Measurements from ENCODE around the gene ADSL.

ADSL gene

DNA sequence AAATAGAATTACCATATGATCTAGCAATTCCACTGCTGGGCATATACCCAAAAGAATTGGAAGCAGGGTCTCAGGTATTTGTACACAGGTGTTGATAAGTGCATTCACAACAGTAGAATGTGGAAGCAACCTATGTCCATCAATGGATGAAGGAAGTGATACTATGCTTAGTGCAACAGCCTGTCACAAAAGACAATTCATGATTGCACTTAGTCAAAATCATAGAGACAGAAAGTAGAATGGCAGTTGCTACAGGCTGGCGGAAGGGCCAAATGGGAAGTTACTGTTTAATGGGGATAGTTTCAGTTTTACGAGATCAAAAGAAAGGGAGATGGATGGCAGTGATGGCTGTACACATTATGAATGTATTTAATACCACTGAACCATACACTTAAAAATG lies 66.1 kb downstream of the ADSL start:
- TF ChIP-seq, protein P1, sequence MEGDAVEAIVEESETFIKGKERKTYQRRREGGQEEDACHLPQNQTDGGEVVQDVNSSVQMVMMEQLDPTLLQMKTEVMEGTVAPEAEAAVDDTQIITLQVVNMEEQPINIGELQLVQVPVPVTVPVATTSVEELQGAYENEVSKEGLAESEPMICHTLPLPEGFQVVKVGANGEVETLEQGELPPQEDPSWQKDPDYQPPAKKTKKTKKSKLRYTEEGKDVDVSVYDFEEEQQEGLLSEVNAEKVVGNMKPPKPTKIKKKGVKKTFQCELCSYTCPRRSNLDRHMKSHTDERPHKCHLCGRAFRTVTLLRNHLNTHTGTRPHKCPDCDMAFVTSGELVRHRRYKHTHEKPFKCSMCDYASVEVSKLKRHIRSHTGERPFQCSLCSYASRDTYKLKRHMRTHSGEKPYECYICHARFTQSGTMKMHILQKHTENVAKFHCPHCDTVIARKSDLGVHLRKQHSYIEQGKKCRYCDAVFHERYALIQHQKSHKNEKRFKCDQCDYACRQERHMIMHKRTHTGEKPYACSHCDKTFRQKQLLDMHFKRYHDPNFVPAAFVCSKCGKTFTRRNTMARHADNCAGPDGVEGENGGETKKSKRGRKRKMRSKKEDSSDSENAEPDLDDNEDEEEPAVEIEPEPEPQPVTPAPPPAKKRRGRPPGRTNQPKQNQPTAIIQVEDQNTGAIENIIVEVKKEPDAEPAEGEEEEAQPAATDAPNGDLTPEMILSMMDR (IDR thresholded peaks at IDR 0.05; ENCODE audit: insufficient read depth, missing control alignments): no peak
- DNase-seq (ENCODE audit: insufficient read length, low spot score) (no peak), FAIRE-seq (no peak)

DNA sequence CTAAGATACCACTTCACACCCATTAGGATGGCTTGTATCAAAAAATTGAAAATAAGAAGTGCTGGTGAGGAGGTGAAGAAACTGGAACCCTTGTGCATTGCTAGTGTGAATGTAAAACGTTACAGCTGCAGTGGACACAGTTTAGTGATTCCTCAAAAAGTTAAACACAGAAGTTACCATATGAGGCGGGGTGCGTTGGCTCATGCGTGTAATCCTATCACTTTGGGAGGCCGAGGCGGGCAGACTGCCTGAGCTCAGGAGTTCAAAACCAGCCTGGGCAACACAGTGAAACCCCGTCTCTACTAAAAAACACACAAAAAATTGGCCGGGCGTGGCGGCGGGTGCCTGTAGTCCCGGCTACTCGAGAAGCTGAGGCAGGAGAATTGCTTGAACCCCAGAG lies 67.6 kb downstream of the ADSL start:
- FAIRE-seq (no peak), DNase-seq (ENCODE audit: insufficient read length, low spot score) (no peak)
- TF ChIP-seq, protein P1 (IDR thresholded peaks at IDR 0.05; ENCODE audit: insufficient read depth, missing control alignments): no peak

DNA sequence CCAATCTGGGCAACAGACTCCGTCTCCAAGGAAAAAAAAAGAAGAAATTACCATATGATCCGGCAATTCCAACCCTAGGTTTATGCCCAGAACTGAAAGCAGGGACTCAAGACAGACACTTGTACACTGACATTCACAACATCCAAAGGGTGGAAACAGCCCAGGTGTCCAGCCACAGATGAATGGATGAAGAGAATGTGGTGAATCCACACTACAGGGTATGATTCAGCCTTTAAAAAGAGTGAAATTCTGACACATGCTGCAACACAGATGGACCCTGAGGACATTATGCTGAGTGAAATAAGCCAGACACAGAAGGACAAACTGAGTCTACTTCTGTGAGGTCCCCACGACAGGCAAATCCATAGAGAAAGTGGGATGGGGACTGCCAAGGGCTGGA lies 68.0 kb downstream of the ADSL start:
- TF ChIP-seq, protein P1 (IDR thresholded peaks at IDR 0.05; ENCODE audit: insufficient read depth, missing control alignments): no peak
- DNase-seq (ENCODE audit: insufficient read length, low spot score) (no peak), FAIRE-seq (no peak)

DNA sequence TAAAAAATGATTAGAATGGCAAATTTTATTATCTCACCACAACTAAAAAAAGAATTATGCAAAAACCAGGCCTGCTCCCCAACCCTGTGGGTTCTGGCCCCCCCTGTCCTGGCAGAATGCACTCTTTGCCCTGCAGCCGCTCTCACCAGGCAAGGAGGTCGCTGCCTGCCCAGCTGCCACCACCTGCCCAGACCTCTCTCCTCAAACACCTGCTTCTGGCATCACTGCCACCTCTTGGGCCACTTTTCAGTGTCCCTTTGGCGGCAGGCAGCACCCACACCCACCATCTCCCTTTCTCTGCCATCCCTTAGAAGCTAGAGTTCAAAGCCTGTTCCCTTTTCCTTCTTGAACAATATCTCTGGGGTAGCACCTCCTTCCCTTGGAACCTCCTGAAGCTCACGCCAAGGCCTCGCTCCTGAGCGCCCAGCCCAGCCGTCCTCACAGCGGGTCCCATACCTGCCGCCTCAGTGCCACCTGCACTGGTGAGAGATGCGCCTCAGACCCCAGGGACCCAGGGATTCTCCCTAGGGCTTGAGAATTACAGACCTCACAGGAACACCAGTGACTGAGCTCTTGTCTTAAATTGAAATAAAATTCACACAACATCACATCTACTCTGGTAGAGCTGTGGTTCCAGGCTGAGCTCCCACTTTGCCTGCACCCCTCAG lies 68.7 kb downstream of the ADSL start:
- DNase-seq (ENCODE audit: insufficient read length, low spot score) (no peak), FAIRE-seq (no peak)
- TF ChIP-seq, protein P1 (IDR thresholded peaks at IDR 0.05; ENCODE audit: insufficient read depth, missing control alignments): no peak

DNA sequence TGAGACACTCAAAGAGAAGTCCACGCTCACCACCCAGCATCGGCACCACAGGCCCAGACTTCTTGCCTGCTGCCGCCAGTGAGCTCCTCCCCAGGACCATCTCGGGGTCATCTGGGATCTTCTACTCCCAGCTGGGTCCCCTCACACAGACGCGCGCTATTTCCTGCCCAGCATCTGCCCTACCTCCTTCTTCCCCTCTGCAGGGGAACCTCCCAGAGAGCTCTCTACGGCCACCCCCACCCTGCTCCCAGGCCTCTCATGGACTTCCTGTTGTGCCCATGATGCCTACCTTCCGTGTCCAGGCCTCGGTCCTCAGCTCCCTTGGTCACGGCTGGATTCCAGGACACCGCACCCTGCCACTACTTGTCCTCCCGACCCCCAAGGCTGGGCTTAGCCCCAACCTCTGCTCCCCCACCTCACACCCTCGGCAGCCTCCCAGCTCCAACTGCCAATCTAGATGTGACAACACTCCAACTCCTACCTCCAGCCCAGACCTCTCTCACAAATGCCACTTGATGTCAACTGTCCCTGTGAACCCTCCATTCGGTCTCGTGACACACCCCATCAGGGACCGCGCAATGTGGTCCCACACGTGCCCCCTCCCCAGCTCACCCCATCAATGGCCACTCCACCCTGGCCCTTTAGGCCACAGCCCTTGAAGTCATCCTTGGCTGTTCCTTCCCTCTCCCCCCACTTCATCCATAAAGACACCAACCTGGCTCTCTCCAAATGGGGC lies 69.4 kb downstream of the ADSL start:
- TF ChIP-seq, protein P1 (IDR thresholded peaks at IDR 0.05; ENCODE audit: insufficient read depth, missing control alignments): no peak
- FAIRE-seq (no peak), DNase-seq (ENCODE audit: insufficient read length, low spot score) (no peak)

DNA sequence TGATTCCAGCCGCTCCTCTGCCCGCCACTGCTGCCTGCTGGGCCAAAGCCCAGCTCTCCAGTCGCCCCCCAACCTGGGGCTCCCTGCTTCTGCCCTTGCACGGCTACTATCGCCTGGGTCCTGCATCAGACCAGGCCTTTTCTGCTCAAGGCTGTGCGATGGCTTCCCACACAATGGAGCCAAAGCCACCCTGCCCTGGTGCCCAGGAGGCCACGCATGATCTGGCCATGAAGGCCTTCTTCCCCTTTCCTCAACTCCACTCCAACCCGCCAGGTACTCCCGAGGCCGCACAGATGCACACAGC lies 69.9 kb downstream of the ADSL start:
- TF ChIP-seq, protein P1 (IDR thresholded peaks at IDR 0.05; ENCODE audit: insufficient read depth, missing control alignments): no peak
- no peak for DNase-seq (ENCODE audit: insufficient read length, low spot score)
- no peak for FAIRE-seq

DNA sequence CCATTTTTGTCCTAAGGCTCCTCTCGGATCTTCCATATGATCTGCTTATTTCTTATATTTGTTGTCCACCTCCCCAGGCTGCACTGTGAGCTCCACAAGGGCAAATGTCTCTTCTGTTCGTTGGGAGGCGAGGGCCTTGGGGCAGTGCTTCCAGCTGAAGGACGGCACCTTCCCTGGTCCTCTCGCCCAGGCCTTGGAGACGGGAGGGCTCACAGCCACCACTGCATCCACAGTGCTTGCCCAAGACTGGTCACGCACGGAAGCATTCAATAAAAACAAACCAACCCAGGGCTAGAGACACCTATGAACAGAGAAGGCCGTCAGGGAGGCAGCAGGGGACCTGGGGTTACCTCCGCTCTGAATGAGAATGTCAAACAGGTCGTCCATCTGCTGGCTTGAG lies 70.3 kb downstream of the ADSL start:
- TF ChIP-seq, protein P1 (IDR thresholded peaks at IDR 0.05; ENCODE audit: insufficient read depth, missing control alignments): no peak
- FAIRE-seq: no peak
- DNase-seq (ENCODE audit: insufficient read length, low spot score): no peak

Data from D721Med (cell line).